Ishikawa (cell line): ENCODE data around the gene SSR2.

Experiments used
- EP300 ChIP-seq: IDR thresholded peaks from 2 replicates; pipeline ENCODE4 v1.6.1; 2012; ENCODE audit warnings: borderline replicate concordance
- FOXM1 ChIP-seq: IDR thresholded peaks from 2 replicates; pipeline ENCODE4 v1.6.1; 2012; ENCODE audit warnings: low read depth, borderline replicate concordance
- RAD21 ChIP-seq: IDR thresholded peaks from 2 replicates; pipeline ENCODE4 v1.6.1; 2012; ENCODE audit warnings: low read depth
- TAF1 ChIP-seq: IDR thresholded peaks from 2 replicates; pipeline ENCODE4 v1.6.1; 2012; ENCODE audit warnings: low read depth, mild to moderate bottlenecking
- ZBTB7A ChIP-seq: IDR thresholded peaks from 2 replicates; pipeline ENCODE4 v1.6.1; 2012; ENCODE audit warnings: low read depth
- TF ChIP-seq, protein P1 (sequence below): IDR thresholded peaks from 2 replicates; pipeline ENCODE4 v1.6.1; 2012; ENCODE audit warnings: low read depth, mild to moderate bottlenecking

DNA sequence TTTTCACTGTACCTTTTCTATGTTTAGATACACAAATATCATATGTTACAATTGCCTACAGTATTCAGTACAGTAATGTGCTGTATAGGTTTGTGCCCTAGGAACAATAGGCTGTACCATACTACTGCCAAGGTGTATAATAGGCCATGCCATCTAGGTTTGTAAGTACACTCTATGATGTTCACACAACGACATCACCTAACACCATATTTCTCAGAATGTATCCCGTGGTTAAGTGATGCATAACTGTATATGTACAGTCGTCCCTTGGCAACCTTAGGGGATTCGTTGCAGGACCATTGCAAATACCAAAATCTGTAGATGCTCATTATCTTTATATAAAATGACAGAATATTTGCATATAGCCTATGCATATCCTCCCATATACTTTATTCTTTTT is 5.8 kb upstream of the SSR2 start:
- TF ChIP-seq RAD21 (no peak), FOXM1 (no peak), TAF1 (no peak), ZBTB7A (no peak), EP300 (no peak)
- TF ChIP-seq, protein P1, sequence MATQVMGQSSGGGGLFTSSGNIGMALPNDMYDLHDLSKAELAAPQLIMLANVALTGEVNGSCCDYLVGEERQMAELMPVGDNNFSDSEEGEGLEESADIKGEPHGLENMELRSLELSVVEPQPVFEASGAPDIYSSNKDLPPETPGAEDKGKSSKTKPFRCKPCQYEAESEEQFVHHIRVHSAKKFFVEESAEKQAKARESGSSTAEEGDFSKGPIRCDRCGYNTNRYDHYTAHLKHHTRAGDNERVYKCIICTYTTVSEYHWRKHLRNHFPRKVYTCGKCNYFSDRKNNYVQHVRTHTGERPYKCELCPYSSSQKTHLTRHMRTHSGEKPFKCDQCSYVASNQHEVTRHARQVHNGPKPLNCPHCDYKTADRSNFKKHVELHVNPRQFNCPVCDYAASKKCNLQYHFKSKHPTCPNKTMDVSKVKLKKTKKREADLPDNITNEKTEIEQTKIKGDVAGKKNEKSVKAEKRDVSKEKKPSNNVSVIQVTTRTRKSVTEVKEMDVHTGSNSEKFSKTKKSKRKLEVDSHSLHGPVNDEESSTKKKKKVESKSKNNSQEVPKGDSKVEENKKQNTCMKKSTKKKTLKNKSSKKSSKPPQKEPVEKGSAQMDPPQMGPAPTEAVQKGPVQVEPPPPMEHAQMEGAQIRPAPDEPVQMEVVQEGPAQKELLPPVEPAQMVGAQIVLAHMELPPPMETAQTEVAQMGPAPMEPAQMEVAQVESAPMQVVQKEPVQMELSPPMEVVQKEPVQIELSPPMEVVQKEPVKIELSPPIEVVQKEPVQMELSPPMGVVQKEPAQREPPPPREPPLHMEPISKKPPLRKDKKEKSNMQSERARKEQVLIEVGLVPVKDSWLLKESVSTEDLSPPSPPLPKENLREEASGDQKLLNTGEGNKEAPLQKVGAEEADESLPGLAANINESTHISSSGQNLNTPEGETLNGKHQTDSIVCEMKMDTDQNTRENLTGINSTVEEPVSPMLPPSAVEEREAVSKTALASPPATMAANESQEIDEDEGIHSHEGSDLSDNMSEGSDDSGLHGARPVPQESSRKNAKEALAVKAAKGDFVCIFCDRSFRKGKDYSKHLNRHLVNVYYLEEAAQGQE = no peak
